ENCODE data around the gene RHEB.
"Not testable (repeated sequence)": the region's sequence is repeated elsewhere in the genome, so short reads cannot be mapped to it uniquely, and the experiment has no call there.

The RHEB gene, protein sequence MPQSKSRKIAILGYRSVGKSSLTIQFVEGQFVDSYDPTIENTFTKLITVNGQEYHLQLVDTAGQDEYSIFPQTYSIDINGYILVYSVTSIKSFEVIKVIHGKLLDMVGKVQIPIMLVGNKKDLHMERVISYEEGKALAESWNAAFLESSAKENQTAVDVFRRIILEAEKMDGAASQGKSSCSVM

GRCh38 chr7:151519765-151520418, at the start of gene RHEB:
Gene RHEB (minus strand): TSS chr7:151519895. CDS start chr7:151519511, 384 bp downstream.
- DNase-seq (ENCODE audit: low spot score): peak; percentile 95

GRCh38 chr7:151566897-151567320, 47.2 kb upstream of the RHEB start:
- peak; percentile 86 for DNase-seq (ENCODE audit: low spot score)

DNA sequence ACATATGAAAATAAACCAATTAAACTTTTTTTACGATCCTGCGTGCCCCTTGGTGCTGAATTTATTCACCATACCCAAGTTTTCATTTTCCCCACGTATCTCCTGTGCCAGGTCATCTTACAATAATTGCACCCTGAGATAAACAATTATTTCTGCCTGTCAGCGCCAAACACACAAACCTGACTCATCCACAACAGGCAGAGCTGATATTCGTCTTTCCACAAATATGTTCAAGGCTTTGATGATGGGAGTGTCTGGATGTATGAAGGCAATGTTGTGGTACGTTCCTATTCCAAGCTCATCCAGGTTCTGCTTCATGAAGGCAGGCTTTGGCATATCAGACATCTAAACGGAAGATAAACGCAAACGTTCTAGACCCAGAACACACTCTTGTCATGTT, 45.8 kb upstream of the RHEB start:
- DNase-seq (ENCODE audit: low spot score): peak; percentile 31

- no peak for DNase-seq (ENCODE audit: low spot score)
These were observed 40.5 kb upstream of the RHEB start for GRCh38 chr7:151560243-151560642.

DNA sequence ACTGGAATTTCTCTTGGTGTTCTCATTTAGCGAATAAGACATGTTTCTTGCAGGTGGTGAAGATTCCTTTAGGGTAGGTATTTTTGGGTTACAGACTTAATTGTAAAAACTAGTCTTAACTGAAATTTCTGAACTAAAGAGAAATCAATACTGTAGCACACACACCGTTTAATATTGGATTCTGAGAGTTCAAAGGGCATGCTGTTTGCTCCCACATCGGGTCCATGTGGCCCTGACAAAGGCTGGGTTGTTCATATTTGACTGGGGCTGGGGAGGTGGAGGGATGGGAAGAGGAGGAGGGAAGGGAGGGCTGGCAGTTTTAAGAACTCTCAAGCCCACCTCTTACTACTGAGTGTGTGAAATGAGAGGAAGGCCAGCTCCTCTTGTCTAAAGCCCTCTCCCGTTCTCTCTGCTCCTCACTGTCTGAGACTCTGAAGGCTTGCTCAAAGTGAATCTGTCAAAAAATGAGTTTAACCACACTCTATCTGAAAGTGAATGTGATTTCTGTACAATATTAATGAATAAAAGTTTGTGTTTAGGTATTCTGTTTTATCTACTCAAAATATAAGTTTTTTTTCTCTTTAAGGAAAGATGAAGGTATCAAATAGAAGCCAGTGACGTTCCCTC, 40.0 kb upstream of the RHEB start:
- DNase-seq (ENCODE audit: low spot score): no peak

GRCh38 chr7:151558575-151558974, 38.9 kb upstream of the RHEB start:
- peak; percentile 63 for DNase-seq (ENCODE audit: low spot score)

GRCh38 chr7:151556592-151556991, 36.9 kb upstream of the RHEB start:
- no peak for DNase-seq (ENCODE audit: low spot score)

DNA sequence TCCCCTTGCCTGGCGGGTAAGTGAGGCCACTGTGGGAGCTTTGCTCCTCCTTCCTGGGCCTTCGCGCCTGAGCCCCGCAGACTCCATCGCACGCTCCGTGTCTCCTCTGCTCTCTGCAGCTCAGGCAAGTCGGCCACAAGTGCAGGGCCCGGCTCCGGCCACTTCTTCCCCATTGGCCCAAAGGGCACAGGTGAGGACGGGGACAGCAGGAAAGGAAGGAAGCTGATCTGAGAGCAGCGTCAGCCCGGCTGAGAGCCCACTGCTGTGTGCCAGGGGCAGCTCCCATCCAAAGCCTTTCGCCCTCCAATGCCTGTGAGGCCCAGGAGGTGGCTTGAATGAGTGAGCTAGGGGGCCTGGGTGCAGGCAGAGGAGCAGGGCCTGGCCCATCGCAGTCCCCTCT, 33.7 kb upstream of the RHEB start:
- DNase-seq (ENCODE audit: low spot score): no peak

GRCh38 chr7:151552352-151553028, 32.8 kb upstream of the RHEB start:
- DNase-seq (ENCODE audit: low spot score): no peak

GRCh38 chr7:151551820-151552219, 32.1 kb upstream of the RHEB start:
- no peak for DNase-seq (ENCODE audit: low spot score)

- peak; percentile 41 for DNase-seq (ENCODE audit: low spot score)
These were observed 31.1 kb upstream of the RHEB start for GRCh38 chr7:151550656-151551286.

GRCh38 chr7:151549644-151550043, 29.9 kb upstream of the RHEB start:
- no peak for DNase-seq (ENCODE audit: low spot score)

GRCh38 chr7:151549083-151549482, 29.4 kb upstream of the RHEB start:
- no peak for DNase-seq (ENCODE audit: low spot score)

- DNase-seq (ENCODE audit: low spot score): no peak
These were observed 24.5 kb upstream of the RHEB start for GRCh38 chr7:151544183-151544582.

- DNase-seq (ENCODE audit: low spot score): no peak
These were observed 23.0 kb upstream of the RHEB start for GRCh38 chr7:151542606-151543130.

- no peak for DNase-seq (ENCODE audit: low spot score)
These were observed 22.2 kb upstream of the RHEB start for GRCh38 chr7:151541709-151542499.

DNA sequence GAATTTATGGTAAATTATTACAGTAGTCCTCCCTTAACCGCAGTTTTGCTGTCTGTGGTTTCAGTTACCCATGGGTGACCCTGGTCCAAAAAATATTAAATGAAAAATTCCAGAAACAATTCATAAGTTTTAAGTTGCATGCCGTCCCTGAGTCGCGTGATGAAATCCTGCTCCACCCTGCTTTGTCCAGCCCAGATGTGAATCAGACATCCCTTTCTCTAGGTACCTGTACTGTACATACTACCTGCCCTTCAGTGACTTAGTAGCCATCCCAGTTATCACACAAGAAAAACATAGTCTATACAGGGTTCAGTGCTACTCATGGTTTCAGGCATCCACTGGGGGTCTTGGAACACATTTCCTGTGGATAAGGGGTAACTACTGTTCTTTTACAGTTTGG, 20.5 kb upstream of the RHEB start:
- no peak for DNase-seq (ENCODE audit: low spot score)

- DNase-seq (ENCODE audit: low spot score): peak; percentile 23
These were observed 19.5 kb upstream of the RHEB start for GRCh38 chr7:151539088-151539671.

GRCh38 chr7:151537818-151538561, 18.3 kb upstream of the RHEB start:
- DNase-seq (ENCODE audit: low spot score): no peak

DNA sequence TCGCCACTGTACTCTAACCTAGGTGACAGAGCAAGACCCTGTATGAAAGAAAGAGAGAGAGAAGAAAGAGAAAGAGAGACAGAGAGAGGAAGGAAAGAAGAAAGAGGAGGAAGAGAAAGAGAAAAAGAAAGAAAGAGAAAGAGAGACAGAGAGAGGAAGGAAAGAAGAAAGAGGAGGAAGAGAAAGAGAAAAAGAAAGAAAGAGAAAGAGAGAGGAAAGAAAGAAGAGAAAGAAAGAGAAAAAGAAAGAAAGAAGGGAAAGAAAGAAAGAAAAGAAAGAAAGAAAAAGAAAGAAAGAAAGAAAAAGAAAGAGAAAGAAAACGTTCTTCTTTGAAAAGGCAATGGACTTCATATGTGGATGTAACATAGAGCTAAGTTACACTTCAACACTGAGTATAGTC, 16.5 kb upstream of the RHEB start:
- not testable (repeated sequence) for DNase-seq (ENCODE audit: low spot score)

Data from AG08395 (cell line).